ENCODE results near the gene MCHR1.
"Not testable (repeated sequence)": the region's sequence is repeated elsewhere in the genome, so short reads cannot be mapped to it uniquely, and the experiment has no call there.

The MCHR1 gene

GRCh38 chr22:40694411-40694810, 15.1 kb downstream of the MCHR1 start:
- DNase-seq: peak; percentile 49 to 92

- no peak for DNase-seq
Measured at GRCh38 chr22:40701274-40701673, 22.0 kb downstream of the MCHR1 start.

- DNase-seq: peak in 1 of 2 experiments; percentile 73
Measured at GRCh38 chr22:40703174-40703573, 23.9 kb downstream of the MCHR1 start.

GRCh38 chr22:40703736-40704135, 24.5 kb downstream of the MCHR1 start:
- peak; percentile 51 to 77 for DNase-seq

- no peak for DNase-seq
Measured at GRCh38 chr22:40705918-40706682, 26.8 kb downstream of the MCHR1 start.

GRCh38 chr22:40707154-40707553, 27.9 kb downstream of the MCHR1 start:
- DNase-seq: no peak

GRCh38 chr22:40708177-40708576, 28.9 kb downstream of the MCHR1 start:
- no peak for DNase-seq

GRCh38 chr22:40709752-40710413, 30.6 kb downstream of the MCHR1 start:
- DNase-seq: peak in 1 of 2 experiments; percentile 59

- no peak for DNase-seq
Measured at GRCh38 chr22:40712311-40712710, 33.0 kb downstream of the MCHR1 start.

- peak in 1 of 2 experiments; percentile 49 for DNase-seq
Measured at GRCh38 chr22:40714499-40715337, 35.4 kb downstream of the MCHR1 start.

GRCh38 chr22:40716116-40716515, 36.8 kb downstream of the MCHR1 start:
- DNase-seq: no peak

- DNase-seq: not testable (repeated sequence)
Measured at GRCh38 chr22:40717657-40718056, 38.4 kb downstream of the MCHR1 start.

- no peak for DNase-seq
Measured at GRCh38 chr22:40718250-40719204, 39.2 kb downstream of the MCHR1 start.

GRCh38 chr22:40719599-40719998, 40.3 kb downstream of the MCHR1 start:
- no peak for DNase-seq

- not testable (repeated sequence) for DNase-seq
Measured at GRCh38 chr22:40720156-40720537, 40.9 kb downstream of the MCHR1 start.

- no peak for DNase-seq
Measured at GRCh38 chr22:40720538-40721256, 41.4 kb downstream of the MCHR1 start.

- peak; percentile 11 to 32 for DNase-seq
Measured at GRCh38 chr22:40721266-40721665, 42.0 kb downstream of the MCHR1 start.

GRCh38 chr22:40723396-40723933, 44.2 kb downstream of the MCHR1 start:
- DNase-seq: no peak

- no peak for DNase-seq
Measured at GRCh38 chr22:40726514-40726913, 47.2 kb downstream of the MCHR1 start.

- no peak for DNase-seq
Measured at GRCh38 chr22:40727070-40727963, 48.0 kb downstream of the MCHR1 start.

Measured in NCI-H446 (cell line).